ENCODE results near the gene NIBAN1. TPM values are rescaled to one million over a fixed set of nuclear protein-coding genes. Genes with fewer than 3 reads are reported as not detected.
"Not testable (repeated sequence)": the region's sequence is repeated elsewhere in the genome, so short reads cannot be mapped to it uniquely, and the experiment has no call there.

Gene NIBAN1
- total RNA-seq: 10 to 100 TPM; 23.7 to 58.8 TPM

DNA sequence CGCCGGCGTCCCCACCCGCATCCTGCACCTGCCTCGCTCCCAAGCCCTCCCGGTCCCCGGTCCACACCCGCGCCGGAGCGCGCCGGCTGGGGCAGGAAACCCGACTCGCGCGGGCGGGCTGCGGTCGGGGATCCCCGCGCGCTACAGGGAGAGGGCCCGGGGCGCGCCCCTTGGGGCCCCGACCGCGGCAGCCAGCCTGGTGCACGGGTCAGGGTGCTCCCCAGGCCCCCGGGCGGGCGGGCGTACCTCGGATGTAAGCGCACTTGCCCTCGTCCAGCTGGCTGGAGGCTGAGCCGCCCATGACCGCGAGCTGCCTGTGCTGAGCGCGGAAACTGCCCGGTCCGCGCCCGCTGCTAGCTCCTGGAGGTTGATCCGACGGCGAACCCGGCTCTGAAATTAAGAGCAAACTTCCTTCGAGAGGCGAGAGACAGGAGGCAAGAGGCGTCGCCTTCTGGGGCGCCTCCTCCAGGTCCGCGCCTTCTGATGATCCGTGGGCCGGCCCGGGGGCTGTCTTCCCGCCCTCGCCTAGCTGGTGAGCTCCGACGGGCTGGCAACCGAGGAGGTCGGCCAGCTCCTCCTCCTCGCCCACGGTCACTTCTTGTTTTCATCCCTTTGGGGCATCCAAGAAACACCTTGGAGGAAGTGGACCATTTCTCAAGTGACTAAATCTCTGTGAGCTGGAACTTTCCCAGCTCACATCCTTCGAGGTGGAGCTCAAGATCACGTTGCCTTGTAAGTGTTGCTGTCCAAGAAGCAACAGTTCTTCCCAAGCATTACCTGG lies at the start of gene NIBAN1:
Gene NIBAN1, minus strand, starts transcription at position 453 of the 781 bp plus-strand sequence. Its CDS starts 152 bp downstream, at position 301.
- Mint-ChIP-seq H3K4me3 (peak within 1 kb of the TSS; percentile 89), H3K4me1 (peaks cover 19% of the 10 kb centered on the region), H3K27me3 (peaks cover 4% of the 10 kb centered on the region), H3K27ac (peak within 1 kb of the TSS; percentile 97), H3K9me3 (no peaks in the 10 kb centered on the region), H3K36me3 (ENCODE audit: low read depth) (peaks cover 15% of the 10 kb centered on the region)
- peak; percentile 71 for ATAC-seq (replicated peaks)

GRCh38 chr1:185017966-185018365 lies 43.7 kb upstream of the NIBAN1 start:
- Mint-ChIP-seq H3K4me1 (no peaks in the 10 kb centered on the region), H3K27ac (no peak overlapping the region), H3K9me3 (no peaks in the 10 kb centered on the region), H3K4me3 (no peak overlapping the region), H3K27me3 (peaks cover 11% of the 10 kb centered on the region), H3K36me3 (ENCODE audit: low read depth) (no peaks in the 10 kb centered on the region)
- ATAC-seq (replicated peaks): no peak

DNA sequence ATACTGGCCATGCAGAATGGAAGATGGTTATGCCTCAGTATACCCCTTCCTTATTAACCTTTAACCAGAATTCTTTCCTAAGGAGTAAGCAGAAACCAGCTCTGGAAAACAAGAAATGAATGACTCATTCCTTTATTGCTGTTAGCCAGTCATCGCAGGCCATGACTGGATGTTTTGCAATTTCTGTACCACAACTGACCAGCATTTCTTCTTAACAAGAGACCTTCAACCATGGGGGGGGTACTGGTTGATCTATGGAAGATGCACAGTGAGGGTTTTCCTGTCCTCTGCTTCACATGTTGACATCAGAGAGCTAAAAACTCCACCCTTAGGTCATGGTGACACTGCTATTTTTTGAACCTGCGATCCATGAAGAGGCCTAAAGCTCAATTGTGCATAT lies 43.0 kb upstream of the NIBAN1 start:
- H3K4me3 Mint-ChIP-seq: no peak overlapping the region
- H3K27me3 Mint-ChIP-seq: peaks cover 11% of the 10 kb centered on the region
- no peak overlapping the region for H3K27ac Mint-ChIP-seq
- ATAC-seq (replicated peaks): peak; percentile 49
- H3K4me1 Mint-ChIP-seq: no peaks in the 10 kb centered on the region
- no peaks in the 10 kb centered on the region for H3K36me3 Mint-ChIP-seq (ENCODE audit: low read depth)
- H3K9me3 Mint-ChIP-seq: no peaks in the 10 kb centered on the region

- H3K27ac Mint-ChIP-seq: no peak overlapping the region
- H3K9me3 Mint-ChIP-seq: no peaks in the 10 kb centered on the region
- peaks cover 11% of the 10 kb centered on the region for H3K27me3 Mint-ChIP-seq
- H3K36me3 Mint-ChIP-seq (ENCODE audit: low read depth): no peaks in the 10 kb centered on the region
- ATAC-seq (replicated peaks): no peak
- no peak overlapping the region for H3K4me3 Mint-ChIP-seq
- H3K4me1 Mint-ChIP-seq: no peaks in the 10 kb centered on the region
Observed at GRCh38 chr1:185016880-185017279, 42.6 kb upstream of the NIBAN1 start.

DNA sequence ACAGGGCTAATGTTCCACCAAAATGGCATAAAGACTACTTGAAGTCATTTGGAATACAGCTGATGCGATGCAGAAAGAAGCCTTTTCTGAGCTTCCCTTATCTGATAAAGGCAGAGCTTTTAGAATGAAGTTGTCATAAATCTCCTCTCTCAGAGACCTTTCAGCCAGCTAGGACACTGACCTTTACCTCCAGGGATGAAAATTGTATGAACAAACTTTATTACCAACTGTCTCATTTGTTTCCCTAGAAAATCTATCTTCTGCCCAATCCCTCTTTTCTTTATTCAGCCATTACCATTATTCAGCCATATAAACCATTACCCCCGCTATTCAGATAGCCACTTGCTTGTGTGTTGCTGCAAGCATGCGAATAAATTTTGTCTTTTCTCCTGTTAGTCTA lies 41.3 kb upstream of the NIBAN1 start:
- peaks cover 11% of the 10 kb centered on the region for H3K27me3 Mint-ChIP-seq
- H3K4me3 Mint-ChIP-seq: no peak overlapping the region
- ATAC-seq (replicated peaks): no peak
- no peaks in the 10 kb centered on the region for H3K4me1 Mint-ChIP-seq
- H3K9me3 Mint-ChIP-seq: no peaks in the 10 kb centered on the region
- H3K27ac Mint-ChIP-seq: no peak overlapping the region
- H3K36me3 Mint-ChIP-seq (ENCODE audit: low read depth): no peaks in the 10 kb centered on the region

GRCh38 chr1:185014941-185015340 lies 40.6 kb upstream of the NIBAN1 start:
- no peak for ATAC-seq (replicated peaks)
- Mint-ChIP-seq H3K27ac (no peak overlapping the region), H3K9me3 (no peaks in the 10 kb centered on the region), H3K27me3 (peaks cover 11% of the 10 kb centered on the region), H3K36me3 (ENCODE audit: low read depth) (no peaks in the 10 kb centered on the region), H3K4me1 (no peaks in the 10 kb centered on the region), H3K4me3 (no peak overlapping the region)

GRCh38 chr1:185010361-185010760 lies 36.1 kb upstream of the NIBAN1 start:
- Mint-ChIP-seq H3K9me3 (no peaks in the 10 kb centered on the region), H3K4me1 (no peaks in the 10 kb centered on the region)
- ATAC-seq (replicated peaks): no peak

GRCh38 chr1:185008838-185009237 lies 34.5 kb upstream of the NIBAN1 start:
- H3K27me3 Mint-ChIP-seq: no peaks in the 10 kb centered on the region
- no peak for ATAC-seq (replicated peaks)

More at GRCh38 chr1:185010361-185010760, 36.1 kb upstream of the NIBAN1 start:
- no peak overlapping the region for H3K27ac Mint-ChIP-seq
- no peaks in the 10 kb centered on the region for H3K36me3 Mint-ChIP-seq (ENCODE audit: low read depth)
- no peak overlapping the region for H3K4me3 Mint-ChIP-seq
- H3K27me3 Mint-ChIP-seq: peaks cover 4% of the 10 kb centered on the region

GRCh38 chr1:185001312-185001880 lies 27.1 kb upstream of the NIBAN1 start:
- peaks cover 17% of the 10 kb centered on the region for H3K27me3 Mint-ChIP-seq
- H3K4me3 Mint-ChIP-seq; H3K4me1 Mint-ChIP-seq; H3K27ac Mint-ChIP-seq; H3K9me3 Mint-ChIP-seq; ATAC-seq (replicated peaks); H3K36me3 Mint-ChIP-seq (ENCODE audit: low read depth): not testable (repeated sequence)

More at GRCh38 chr1:185008838-185009237, 34.5 kb upstream of the NIBAN1 start:
- Mint-ChIP-seq H3K9me3 (no peaks in the 10 kb centered on the region), H3K27ac (no peak overlapping the region), H3K4me3 (no peak overlapping the region), H3K4me1 (no peaks in the 10 kb centered on the region), H3K36me3 (ENCODE audit: low read depth) (no peaks in the 10 kb centered on the region)

DNA sequence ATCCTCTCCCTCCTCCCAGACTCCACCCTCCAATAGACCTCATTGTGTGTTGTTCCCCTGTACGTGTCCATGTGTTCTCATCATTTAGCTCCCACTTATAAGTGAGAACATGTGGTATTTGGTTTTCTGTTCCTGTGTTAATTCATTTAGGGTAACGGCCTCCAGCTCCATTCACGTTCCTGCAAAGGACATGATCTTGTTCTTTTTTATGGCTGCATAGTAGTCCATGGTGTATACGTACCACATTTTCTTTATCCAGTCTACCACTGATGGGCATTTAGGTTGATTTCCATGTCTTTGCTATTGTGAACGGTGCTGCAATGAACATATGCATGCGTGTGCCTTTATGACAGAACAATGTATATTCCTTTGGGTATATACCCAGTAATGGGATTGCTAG lies 25.7 kb upstream of the NIBAN1 start:
- H3K27ac Mint-ChIP-seq; ATAC-seq (replicated peaks); H3K4me1 Mint-ChIP-seq; H3K4me3 Mint-ChIP-seq; H3K9me3 Mint-ChIP-seq; H3K36me3 Mint-ChIP-seq (ENCODE audit: low read depth): not testable (repeated sequence)
- peaks cover 22% of the 10 kb centered on the region for H3K27me3 Mint-ChIP-seq

DNA sequence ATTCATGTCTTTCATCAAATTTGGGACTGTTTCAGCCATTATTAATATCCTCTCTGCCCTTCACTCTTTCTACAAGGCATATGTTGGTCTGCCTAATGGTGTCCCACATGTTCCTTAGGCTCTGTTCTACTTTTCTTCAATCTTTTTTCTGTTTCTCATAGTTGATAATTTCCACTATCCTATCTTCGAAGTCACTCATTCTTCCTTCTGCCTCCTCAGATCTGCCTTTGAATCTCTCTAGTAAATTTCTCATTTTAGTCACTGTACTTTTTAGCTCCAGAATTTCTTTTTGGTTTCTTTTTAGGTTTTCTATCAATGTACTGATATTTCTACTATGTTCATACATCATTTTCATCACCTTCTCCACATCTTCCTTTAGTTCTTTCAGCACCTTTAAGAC lies 20.0 kb upstream of the NIBAN1 start:
- H3K27ac Mint-ChIP-seq: no peak overlapping the region
- H3K4me1 Mint-ChIP-seq: no peaks in the 10 kb centered on the region
- no peak overlapping the region for H3K4me3 Mint-ChIP-seq
- no peaks in the 10 kb centered on the region for H3K36me3 Mint-ChIP-seq (ENCODE audit: low read depth)
- peaks cover 6% of the 10 kb centered on the region for H3K9me3 Mint-ChIP-seq
- ATAC-seq (replicated peaks): no peak
- peaks cover 15% of the 10 kb centered on the region for H3K27me3 Mint-ChIP-seq

DNA sequence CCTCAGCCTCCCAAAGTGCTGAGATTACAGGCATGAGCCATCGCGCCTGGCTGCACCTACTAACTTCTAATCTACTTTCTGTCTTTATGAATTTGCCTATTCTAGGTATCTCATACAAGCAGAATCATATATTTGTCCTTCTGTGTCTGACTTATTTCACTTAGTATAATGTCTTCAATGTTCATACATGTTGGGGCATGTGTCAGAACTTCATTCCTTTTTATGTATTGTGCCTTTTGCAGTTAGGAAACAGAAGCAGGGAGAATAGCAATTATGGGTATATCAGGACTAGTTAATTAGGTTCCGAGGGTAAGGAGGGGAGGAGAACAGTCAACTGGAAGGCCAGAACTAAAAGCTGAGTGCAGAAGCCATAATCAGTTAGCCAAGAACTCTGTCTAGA lies 18.0 kb upstream of the NIBAN1 start:
- H3K4me1 Mint-ChIP-seq: no peaks in the 10 kb centered on the region

GRCh38 chr1:184990204-184990603 lies 15.9 kb upstream of the NIBAN1 start:
- ATAC-seq (replicated peaks): no peak
- Mint-ChIP-seq H3K4me3 (no peak overlapping the region), H3K9me3 (peaks cover 6% of the 10 kb centered on the region), H3K36me3 (ENCODE audit: low read depth) (no peaks in the 10 kb centered on the region), H3K27ac (no peak overlapping the region), H3K4me1 (no peaks in the 10 kb centered on the region), H3K27me3 (peaks cover 10% of the 10 kb centered on the region)

More for the DNA sequence above, 18.0 kb upstream of the NIBAN1 start:
- no peaks in the 10 kb centered on the region for H3K36me3 Mint-ChIP-seq (ENCODE audit: low read depth)
- H3K27me3 Mint-ChIP-seq: peaks cover 11% of the 10 kb centered on the region
- H3K9me3 Mint-ChIP-seq: peaks cover 6% of the 10 kb centered on the region
- H3K4me3 Mint-ChIP-seq: no peak overlapping the region
- H3K27ac Mint-ChIP-seq: no peak overlapping the region
- ATAC-seq (replicated peaks): no peak

DNA sequence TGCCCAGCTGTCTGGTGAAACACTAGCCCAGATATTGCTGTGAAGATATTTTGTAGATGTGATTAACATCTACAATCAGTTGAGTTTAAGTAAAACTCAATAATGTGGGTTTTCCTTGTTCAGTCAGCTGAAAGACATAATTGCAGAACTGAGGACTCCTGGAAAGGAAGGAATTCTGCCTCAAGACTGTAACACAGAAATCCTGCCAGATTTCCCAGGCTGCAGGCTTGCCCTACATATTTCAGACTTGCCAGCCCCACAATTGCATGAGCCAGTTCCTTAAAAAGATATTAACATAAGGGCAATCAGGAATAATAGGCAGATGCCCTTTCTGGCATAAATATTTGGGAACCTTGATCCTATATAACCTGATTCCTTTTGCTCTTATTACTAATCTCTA lies 14.2 kb upstream of the NIBAN1 start:
- H3K4me3 Mint-ChIP-seq: no peak overlapping the region
- no peaks in the 10 kb centered on the region for H3K36me3 Mint-ChIP-seq (ENCODE audit: low read depth)
- no peak for ATAC-seq (replicated peaks)
- H3K4me1 Mint-ChIP-seq: no peaks in the 10 kb centered on the region
- no peak overlapping the region for H3K27ac Mint-ChIP-seq
- no peaks in the 10 kb centered on the region for H3K9me3 Mint-ChIP-seq
- peaks cover 5% of the 10 kb centered on the region for H3K27me3 Mint-ChIP-seq

DNA sequence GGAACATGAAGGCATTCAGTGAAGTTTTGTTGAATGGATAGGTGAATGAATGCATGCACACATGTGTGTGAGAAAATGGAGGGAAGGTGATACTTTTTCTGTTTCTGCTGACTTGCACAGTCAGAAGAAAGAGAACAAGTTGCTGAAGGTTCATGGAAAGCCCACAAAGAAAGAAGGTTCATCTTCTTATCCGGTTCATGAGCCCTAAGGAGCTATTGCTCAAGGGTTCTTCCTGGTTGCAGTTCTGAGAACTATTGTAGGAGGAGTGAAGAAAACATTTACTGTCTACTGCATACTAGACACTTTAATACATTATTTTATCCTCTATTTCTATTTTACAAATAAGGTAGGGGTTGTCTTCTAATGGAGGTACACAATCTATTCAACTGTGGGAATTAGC lies 13.4 kb upstream of the NIBAN1 start:
- Mint-ChIP-seq H3K4me3 (no peak overlapping the region), H3K27me3 (peaks cover 5% of the 10 kb centered on the region), H3K4me1 (no peaks in the 10 kb centered on the region), H3K27ac (no peak overlapping the region), H3K36me3 (ENCODE audit: low read depth) (no peaks in the 10 kb centered on the region), H3K9me3 (no peaks in the 10 kb centered on the region)
- no peak for ATAC-seq (replicated peaks)

All from activated T-helper 17 cell treated with anti-CD3 and anti-CD28 coated beads, Interleukin-2, amount 50 U/mL, for 72 hours (primary cell).